HCT116 (cell line): ENCODE data around the gene ARMC8.

ENCODE experiments used
- CEBPB ChIP-seq: IDR thresholded peaks from 2 replicates; pipeline ENCODE4 v1.6.1; 2012; ENCODE audit warnings: low read depth
- CTCF ChIP-seq, 3 experiments: fragments of 200-600 bp in 1 of 3; sonication (generic) in 1 of 3; IDR thresholded peaks in 2 of 3; conservative IDR thresholded peaks in 1 of 3; 2 replicates each; pipeline ENCODE4 v1.5.1; 2012 to 2017; ENCODE audit warnings: low read depth in 2 of 3, low read length in 2 of 3, antibody characterized with exemption in 1 of 3, borderline replicate concordance in 1 of 3, control low read depth in 1 of 3, mild to moderate bottlenecking in 1 of 3, mixed read lengths in 1 of 3, mixed run types in 1 of 3, moderate library complexity in 1 of 3; ENCODE audit not compliant: insufficient read depth in 1 of 3
- EZH2 ChIP-seq: fragments of 200-600 bp; sonication (generic); IDR thresholded peaks from 2 replicates; pipeline ENCODE4 v1.6.1; 2017; ENCODE audit warnings: antibody characterized with exemption, mixed run types
- EZH2phosphoT487 ChIP-seq: fragments of 200-600 bp; IDR thresholded peaks from 2 replicates; pipeline ENCODE4 v1.6.1; 2018; ENCODE audit warnings: antibody characterized with exemption, borderline replicate concordance
- FOSL1 ChIP-seq: IDR thresholded peaks from 2 replicates; pipeline ENCODE4 v1.6.1; 2012; ENCODE audit warnings: low read depth
- POLR2A ChIP-seq: IDR thresholded peaks from 2 replicates; pipeline ENCODE4 v1.7.0; 2011; ENCODE audit warnings: borderline replicate concordance; ENCODE audit not compliant: insufficient read depth, insufficient read length; ENCODE audit errors: extremely low read depth
- ZNF274 ChIP-seq: fragments of 200-500 bp; sonication (Bioruptor generic); IDR thresholded peaks from 2 replicates; pipeline ENCODE4 v1.6.1; 2014; ENCODE audit warnings: mild to moderate bottlenecking, low read depth, low read length, inconsistent platforms

GRCh38 chr3:138203938-138204337, 16.8 kb downstream of the ARMC8 start:
- TF ChIP-seq ZNF274 (no peak), EZH2 (no peak), CTCF (IDR thresholded peaks at IDR 0.05 in 2 of 3, conservative IDR thresholded peaks at IDR 0.05 in 1 of 3; ENCODE audit: borderline replicate concordance in 1 of 3, insufficient read depth in 1 of 3, low read depth in 2 of 3, low read length in 2 of 3) (no peak), EZH2phosphoT487 (no peak), POLR2A (no peak), CEBPB (no peak), FOSL1 (no peak)
